Measurements from ENCODE around the gene SEMA3F.

SEMA3F gene

DNA sequence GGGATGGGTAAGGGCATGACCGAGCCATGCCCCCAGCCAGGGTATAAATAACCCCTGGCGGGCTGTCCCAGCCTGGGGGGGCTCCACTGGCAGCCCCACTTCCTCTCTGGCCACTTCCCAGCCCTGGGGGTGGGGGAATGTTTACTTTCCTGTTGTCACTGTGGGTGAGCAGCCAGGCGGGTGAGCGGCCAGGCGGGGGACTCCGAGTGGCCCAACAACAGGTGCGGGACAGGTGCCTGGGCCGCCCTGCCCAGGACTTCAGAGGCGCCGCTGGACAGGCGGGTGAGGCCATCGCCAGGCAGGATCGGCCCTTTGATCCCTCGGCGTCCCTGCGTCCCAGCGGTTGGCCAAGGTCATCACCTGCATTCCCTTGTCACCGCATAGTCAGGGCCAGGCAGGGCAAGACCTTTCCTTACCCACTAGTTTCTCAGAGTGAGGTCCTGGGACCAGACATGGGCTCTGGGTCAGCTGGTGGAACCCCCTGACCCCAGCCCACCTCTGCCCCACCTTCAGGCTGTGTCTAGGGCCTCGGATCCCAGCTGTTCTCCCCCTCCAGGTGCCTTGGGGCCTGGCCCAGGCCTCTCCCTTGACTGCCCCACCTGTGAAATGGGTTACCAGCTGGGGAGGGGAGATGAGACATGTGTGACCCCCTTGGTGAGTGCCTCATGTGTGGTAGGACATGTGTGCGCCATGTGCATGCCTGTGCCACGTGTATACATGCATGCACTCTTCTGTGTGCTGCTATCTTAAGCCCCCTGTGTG, 16.6 kb downstream of the SEMA3F start:
- DNase-seq = no peak

DNA sequence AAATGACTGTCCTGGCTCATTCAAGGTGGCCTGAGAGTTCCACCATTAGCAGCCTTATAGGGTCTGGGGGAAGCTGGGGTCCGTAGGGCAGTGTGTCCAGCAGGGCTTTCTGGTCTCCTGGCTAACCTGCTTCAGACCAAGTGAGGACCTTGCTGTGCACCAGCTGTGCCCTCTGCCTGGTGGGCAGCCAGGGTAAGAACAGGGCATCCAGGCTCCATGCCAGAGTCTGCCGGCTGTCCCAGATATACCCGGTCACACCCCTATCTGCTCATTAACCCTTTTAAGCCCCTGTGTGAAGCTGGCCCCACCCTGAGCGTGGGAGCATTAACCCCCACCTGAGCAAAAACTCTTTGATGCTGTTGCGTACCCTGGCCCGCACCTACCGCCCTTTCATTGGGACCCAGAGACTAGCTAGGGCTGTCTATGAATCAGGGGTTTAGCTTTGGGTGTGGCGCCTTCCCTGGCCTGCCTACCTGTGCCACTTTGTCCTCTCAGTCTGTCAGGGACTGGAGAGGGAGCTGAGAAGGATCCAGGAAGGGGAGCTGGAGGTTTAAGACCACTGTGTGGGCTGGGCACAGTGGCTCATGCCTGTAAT, 17.6 kb downstream of the SEMA3F start:
- no peak for DNase-seq

DNA sequence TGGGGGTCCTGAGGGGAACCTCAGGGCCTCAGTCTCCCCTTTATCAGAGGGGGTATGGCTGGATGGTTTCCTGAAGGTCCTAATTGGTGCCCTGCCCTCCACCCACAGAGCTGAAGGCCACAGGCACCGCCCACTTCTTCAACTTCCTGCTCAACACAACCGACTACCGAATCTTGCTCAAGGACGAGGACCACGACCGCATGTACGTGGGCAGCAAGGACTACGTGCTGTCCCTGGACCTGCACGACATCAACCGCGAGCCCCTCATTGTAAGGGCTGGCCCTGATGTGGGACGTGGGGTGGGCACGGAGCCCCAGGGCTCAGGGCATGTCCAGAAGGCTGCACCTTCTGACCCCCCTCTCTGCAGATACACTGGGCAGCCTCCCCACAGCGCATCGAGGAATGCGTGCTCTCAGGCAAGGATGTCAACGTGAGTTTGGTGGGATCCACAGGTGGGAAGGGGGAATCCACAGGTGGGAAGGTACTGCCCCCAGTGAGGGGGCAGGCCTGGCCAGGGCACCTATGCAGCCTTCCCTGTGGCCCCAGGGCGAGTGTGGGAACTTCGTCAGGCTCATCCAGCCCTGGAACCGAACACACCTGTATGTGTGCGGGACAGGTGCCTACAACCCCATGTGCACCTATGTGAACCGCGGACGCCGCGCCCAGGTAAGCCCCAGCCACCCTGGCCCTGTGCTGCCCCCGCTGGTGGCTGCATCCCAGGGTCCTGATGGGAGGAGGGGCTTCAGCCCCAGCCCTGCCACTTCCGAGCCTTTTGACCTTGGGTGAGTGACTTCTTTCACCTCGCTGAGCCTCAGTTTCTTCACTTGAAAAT, 18.8 kb downstream of the SEMA3F start:
- no peak for DNase-seq

DNA sequence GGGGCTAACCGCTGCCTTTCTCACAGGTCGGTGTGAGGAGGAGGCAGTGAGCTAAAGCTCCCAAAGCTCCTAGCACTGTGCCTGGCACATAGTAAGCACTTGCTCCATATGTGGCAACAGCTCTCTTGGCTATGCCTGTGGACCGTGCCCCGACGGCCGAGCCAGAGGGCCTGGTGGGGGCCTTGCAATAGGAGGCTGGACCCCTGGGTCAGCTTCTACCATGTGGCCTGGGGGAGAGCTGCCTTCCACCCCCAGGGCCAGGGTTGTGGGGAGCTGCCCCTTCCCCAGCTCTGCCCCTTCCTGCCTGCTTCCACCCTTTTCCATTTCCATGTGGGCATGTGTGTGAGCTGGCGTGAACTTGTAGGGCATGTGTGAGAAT, 19.4 kb downstream of the SEMA3F start:
- no peak for DNase-seq

DNA sequence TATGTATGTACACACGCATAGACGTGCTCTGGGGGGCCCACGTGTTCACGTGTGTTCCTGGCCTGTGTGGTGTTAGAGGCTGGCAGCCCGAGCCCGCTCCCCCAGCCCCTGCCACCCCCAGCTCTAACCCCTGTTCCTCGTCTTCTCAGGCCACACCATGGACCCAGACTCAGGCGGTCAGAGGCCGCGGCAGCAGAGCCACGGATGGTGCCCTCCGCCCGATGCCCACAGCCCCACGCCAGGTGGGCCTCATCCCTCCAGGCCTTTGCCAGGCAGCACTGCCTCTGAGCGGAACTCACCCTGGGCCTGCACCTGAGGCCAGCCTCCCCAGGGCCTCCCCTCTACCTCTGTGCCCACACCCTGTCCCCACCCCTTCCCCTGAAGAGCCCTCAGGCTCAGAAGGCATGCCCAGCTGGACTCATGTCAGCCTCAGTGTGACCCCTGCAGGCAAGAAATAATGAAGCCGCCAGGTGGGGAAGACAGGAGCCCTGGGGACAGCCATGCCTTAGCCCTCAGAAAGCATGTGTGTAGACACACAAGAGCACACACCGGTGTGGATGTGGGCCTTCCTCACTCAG, 19.9 kb downstream of the SEMA3F start:
- DNase-seq = no peak

DNA sequence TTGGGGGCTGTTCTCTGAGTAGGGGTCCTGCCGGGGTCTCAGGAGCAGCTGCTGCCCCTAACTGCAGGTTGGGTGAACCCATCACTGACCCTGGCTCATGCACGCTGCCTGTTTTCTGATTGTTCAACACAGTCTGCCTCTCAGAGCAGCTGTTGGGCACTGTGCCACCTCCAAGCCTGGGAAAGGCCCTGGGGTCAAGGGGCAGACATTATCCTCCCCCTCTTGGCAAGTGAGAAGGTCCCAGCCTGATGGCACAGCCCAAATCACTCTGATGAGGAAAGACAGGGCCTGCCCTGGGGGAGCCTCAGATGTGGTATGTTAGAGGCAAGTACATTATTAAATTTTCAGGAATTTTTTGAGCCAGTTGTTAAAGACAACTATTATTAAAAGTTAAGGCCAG, 22.2 kb downstream of the SEMA3F start:
- no peak for DNase-seq

DNA sequence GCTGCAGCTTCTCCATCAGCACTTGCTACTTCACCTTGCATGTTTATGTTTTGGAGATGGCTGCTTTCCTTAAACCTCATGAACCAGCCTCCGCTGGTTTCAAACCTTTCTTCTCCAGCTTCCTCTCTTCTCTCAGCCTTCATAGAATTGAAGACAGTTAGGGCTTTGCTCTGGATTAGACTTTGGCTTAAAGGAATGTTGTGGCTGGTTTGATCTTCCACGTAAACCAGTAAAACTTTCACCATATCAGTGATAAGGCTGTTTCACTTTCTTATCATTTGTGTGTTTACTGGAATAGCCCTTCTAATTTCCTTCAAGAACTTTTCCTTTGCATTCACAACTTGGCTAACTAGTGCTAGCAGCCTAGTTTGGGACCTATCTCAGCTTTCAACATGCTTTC, 24.6 kb downstream of the SEMA3F start:
- DNase-seq = no peak

DNA sequence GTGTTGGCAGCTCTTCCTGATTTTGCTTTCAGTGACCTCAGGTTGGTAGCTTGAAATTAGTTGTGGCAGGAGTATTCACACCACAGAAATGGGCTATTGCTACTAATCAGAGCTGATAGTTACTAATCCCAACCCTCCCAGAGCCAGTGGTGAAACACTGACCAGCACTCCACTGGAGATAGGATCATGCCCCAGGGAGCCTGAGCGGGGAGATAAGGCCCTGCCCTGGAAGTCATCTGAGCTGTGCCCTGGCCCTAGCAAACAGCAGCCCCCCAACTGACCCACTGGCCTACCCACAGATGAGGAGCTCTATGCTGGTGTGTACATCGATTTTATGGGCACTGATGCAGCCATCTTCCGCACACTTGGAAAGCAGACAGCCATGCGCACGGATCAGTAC, 26.9 kb downstream of the SEMA3F start:
- DNase-seq = no peak

DNA sequence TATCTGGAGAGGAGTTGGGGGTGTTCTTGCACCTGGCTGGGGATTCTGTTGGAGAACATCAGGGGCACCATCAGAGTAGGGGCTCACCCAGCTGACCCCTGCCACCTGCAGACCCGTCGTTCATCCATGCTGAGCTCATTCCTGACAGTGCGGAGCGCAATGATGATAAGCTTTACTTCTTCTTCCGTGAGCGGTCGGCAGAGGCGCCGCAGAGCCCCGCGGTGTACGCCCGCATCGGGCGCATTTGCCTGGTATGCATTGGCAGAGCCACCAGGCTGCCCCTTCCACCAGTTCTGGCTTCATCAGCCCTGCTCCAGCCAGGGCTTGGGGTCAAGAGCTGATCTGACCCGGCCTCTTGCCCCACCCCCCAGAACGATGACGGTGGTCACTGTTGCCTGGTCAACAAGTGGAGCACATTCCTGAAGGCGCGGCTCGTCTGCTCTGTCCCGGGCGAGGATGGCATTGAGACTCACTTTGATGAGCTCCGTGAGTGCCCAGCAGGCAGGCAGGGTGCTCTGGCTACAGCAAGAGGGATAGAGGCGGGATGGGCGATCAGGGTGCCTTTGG, 27.5 kb downstream of the SEMA3F start:
- DNase-seq = no peak

DNA sequence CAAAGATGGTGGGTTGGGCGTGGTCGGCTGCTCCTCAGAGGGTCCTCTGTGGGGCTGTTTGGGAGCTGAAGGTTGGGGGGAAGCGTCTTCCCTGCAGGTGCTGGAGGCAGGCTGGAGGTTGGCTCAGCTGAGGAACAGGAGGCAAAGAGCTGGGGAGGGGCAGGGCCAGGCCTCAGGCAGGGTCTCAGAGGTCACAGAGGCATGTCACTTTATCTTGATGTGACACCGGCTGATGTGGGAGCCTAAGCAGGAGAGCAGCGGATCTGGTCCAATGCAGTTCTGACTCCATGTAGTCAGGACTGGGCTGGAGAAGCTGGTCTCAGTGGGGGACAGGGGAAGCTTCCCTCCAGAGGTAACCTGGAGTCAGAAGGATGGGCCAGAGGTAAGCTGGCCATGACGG, 28.6 kb downstream of the SEMA3F start:
- no peak for DNase-seq

DNA sequence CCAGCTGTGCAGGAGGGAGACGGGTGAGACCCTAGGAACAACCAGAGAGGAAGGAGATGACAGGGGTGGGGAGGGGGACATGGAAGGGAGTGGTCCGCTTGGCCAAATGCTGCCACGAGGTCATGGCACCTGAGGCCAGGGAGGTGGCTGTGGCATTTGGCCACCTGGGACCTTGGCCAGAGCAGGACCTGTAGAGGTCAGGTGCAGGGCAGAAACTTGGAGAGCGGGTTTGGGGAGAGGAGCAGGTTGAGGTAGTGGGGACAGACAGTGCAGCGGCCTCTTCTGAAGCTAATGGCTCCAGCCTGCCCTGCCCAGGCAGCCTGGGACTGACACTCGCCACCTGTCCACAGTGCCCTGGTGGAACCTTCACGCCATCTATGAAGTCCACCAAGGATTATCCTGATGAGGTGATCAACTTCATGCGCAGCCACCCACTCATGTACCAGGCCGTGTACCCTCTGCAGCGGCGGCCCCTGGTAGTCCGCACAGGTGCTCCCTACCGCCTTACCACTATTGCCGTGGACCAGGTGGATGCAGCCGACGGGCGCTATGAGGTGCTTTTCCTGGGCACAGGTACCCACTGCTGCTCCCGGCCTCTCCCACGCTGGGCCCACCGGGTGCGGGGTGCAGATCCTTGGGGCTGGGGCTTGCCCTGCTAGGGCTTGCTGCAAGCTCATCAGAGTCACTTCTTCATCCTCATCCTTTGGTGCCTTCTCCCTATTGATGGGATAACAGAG, 29.3 kb downstream of the SEMA3F start:
- DNase-seq = no peak

DNA sequence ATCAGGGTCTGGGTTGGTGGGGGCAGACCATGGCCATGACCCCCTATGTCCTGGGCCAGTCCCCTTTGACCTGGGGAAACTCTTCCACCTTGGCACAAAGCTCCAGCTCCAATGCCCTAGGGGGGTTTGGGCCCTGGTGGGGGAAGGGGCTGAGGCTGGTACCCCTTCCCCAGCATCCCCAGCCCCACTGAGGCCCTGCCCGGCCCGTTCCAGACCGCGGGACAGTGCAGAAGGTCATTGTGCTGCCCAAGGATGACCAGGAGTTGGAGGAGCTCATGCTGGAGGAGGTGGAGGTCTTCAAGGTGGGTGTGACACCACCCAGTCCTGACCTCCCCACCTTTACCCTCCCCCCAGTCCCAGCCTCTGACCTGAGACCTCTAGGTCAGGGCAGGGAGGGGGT, 30.1 kb downstream of the SEMA3F start:
- DNase-seq = no peak

DNA sequence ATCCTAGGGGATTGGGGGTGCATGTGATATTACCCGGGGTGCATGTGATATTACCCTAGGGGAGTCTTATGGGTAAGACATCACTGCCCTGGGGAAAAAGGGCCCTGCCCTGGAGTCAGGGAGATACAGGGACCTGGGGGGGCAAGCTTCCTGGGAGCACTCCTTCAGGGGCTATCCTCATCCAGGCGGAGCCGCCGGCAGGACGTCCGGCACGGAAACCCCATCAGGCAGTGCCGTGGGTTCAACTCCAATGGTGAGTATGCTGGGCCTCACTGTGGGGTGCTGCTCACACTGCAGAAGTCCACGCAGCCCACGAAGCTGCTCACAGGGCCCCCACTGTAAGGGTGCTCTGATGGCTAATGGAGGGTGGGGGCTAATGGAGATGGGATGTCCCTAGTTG, 31.0 kb downstream of the SEMA3F start:
- no peak for DNase-seq

DNA sequence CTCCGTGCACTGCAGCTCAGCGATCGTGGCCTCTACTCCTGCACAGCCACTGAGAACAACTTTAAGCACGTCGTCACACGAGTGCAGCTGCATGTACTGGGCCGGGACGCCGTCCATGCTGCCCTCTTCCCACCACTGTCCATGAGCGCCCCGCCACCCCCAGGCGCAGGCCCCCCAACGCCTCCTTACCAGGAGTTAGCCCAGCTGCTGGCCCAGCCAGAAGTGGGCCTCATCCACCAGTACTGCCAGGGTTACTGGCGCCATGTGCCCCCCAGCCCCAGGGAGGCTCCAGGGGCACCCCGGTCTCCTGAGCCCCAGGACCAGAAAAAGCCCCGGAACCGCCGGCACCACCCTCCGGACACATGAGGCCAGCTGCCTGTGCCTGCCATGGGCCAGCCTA, 32.6 kb downstream of the SEMA3F start:
- no peak for DNase-seq

DNA sequence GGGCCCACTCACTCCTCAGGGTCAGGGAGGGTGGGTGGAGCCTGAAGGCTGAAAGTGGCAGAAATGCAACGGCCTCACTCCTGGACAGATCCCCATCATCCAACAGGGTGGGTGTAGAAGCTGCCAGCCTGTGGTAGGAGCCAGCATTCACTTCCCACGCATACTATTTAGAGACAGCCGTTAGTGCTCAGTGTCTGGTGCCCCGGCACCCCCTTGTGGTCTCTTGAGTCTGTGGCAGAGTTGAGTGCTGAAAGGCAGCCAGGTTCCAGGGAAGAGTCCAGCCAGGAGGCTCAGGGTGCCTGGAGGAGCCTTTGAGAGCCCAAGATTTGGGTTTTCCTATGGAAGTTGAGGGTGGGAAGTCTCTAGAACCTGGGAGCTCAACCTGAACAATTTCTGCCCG, 34.1 kb downstream of the SEMA3F start:
- DNase-seq = peak; percentile 33

DNA sequence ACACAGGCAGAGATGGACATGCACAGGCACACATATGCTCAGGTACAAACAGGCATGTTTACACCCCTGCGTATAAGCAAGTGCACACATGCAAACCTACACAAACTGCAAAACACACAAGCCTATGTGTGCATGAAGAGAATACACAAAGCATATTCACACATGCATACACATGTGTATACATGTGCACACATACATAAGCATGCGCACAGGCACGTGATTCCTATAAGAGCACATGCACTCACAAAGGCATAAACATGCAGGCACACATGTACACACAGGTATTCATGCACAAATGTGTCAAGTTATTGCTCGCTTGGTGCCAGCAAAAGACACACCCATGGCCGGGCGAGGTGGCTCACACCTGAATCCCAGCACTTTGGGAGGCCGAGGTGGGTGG, 34.9 kb downstream of the SEMA3F start:
- no peak for DNase-seq

DNA sequence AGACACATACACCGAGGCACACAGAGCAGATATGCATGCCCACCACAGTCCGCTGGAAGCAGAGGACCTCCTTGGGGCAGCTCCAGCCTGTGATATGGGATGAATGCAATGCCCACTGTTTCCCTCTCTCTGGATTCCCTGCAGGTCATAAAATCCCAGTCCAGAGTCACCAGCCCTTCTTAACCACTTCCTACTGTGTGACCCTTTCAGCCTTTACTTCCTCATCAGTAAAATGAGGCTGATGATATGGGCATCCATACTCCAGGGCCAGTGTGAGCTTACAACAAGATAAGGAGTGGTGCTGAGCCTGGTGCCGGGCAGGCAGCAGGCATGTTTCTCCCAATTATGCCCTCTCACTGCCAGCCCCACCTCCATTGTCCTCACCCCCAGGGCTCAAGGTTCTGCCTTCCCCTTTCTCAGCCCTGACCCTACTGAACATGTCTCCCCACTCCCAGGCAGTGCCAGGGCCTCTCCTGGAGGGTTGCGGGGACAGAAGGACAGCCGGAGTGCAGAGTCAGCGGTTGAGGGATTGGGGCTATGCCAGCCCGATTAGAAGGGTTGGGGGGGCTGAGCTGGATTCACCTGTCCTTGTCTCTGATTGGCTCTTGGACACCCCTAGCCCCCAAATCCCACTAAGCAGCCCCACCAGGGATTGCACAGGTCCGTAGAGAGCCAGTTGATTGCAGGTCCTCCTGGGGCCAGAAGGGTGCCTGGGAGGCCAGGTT, 36.0 kb downstream of the SEMA3F start, which contains the start of gene GNAT1:
TSS of gene GNAT1 (plus strand) at position 675 of the 725 bp plus-strand sequence. CDS start 116 bp downstream, outside the sequence.
- DNase-seq = no peak

DNA sequence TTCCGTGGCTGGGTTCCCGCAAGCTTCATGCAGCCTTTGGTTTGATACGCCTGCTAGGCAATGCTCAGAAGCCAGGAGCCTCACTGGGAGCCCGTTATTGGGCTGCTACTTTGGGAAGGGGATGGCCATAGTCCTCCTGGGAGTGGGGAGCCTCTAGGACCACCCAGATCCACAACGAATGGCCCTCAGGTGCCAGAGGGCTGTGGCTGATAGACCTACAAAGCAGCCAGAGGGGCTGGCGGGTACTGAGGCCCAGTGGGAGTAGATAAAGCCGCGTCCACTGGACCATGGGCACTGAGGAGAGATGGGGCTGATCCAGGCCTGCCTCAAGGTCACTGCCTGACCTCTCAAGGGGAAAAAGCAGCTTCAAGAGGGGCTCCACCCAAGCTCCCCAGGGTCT, 37.0 kb downstream of the SEMA3F start:
- DNase-seq = no peak

DNA sequence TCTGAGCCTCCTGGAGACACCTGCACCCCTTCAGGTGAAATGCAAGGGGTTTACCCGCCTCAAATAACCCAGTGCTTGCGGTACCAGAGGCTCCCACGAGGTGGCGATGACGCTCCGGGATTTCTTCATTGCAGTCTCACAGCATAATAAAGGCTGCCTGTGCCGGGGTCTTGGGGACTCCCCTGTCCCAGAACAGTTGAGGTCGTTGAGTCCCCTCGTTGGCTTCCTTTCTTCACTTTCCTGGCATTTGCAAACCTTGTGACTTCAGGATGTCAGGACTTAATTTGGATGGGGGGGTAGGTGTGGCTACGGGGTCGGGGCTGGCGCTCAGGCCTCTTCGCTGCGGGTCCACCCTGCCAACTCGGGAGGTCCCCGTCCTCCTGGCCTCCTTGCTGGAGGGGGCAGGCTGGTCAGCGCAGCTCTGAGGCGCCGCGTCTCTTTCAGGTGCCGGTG, 37.6 kb downstream of the SEMA3F start:
- DNase-seq = peak; percentile 86

DNA sequence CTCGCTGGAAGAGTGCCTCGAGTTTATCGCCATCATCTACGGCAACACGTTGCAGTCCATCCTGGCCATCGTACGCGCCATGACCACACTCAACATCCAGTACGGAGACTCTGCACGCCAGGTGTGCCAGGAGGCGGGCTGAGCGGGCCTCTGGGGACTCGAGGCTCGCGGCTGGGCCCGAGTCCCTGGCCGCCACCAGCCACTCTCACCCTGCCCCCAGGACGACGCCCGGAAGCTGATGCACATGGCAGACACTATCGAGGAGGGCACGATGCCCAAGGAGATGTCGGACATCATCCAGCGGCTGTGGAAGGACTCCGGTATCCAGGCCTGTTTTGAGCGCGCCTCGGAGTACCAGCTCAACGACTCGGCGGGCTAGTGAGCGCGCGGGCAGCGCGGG, 38.2 kb downstream of the SEMA3F start:
- DNase-seq = no peak

DNA sequence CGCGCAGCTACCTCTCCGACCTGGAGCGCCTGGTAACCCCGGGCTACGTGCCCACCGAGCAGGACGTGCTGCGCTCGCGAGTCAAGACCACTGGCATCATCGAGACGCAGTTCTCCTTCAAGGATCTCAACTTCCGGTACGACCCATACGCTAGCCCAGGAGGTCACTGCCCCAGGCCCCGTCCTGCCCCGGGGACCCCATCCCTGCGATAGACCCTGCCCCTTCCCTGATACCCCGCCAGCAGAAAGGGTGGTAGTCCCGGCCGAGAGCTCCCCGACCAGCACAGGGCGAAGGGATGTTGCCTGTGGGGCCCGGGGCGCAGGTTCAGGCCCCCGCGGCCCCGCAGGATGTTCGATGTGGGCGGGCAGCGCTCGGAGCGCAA, 38.6 kb downstream of the SEMA3F start:
- DNase-seq = no peak

Data from activated naive CD4-positive, alpha-beta T cell treated with Interleukin-2 at 50 U/mL for 16 hours (primary cell).